Ovary (tissue), 9 donors: ENCODE results near the gene CFAP100. TPM values are rescaled to one million over a fixed set of nuclear protein-coding genes. Genes with fewer than 3 reads are reported as not detected.

Experiments
- DNase-seq, 5 donors: peaks; one replicate each; pipeline ENCODE4 v3.0.0-alpha.2; 2019 to 2020
- H3K27ac ChIP-seq, 2 donors: fragments of 200-600 bp; one replicate each; pipeline versions ENCODE4 v1.5.1 to v1.8.0; 2019 to 2022
- H3K27me3 ChIP-seq: fragments of 200-600 bp; one replicate; pipeline ENCODE4 v1.8.0; 2022
- H3K36me3 ChIP-seq: fragments of 200-600 bp; sonication (generic); one replicate; pipeline ENCODE4 v1.5.1; 2019
- H3K4me1 ChIP-seq: one replicate; pipeline ENCODE4 v1.8.1; 2013; ENCODE audit warnings: mild to moderate bottlenecking, moderate library complexity; ENCODE audit not compliant: insufficient read depth
- H3K4me3 ChIP-seq: fragments of 200-600 bp; sonication (generic); one replicate; pipeline ENCODE4 v1.5.1; 2017
- H3K9me3 ChIP-seq, 2 donors: fragments of 200-600 bp in 1 of 2; sonication (generic) in 1 of 2; one replicate each; pipeline versions ENCODE4 v1.5.1 to v1.8.1; 2013 to 2019; ENCODE audit warnings: mild to moderate bottlenecking in 1 of 2, moderate library complexity in 1 of 2
- CTCF ChIP-seq, 3 donors: fragments of 450-650 bp in 2 of 3; fragments of 200-600 bp in 1 of 3; IDR thresholded peaks; one replicate each; pipeline versions ENCODE4 v1.5.1 to v1.8.0; 2016 to 2022; ENCODE audit warnings: antibody characterized with exemption in 3 of 3, mild to moderate bottlenecking in 1 of 3
- EP300 ChIP-seq: sonication (generic); formaldehyde crosslinking; IDR thresholded peaks from one replicate; pipeline ENCODE4 v1.6.1; 2017; ENCODE audit warnings: antibody characterized with exemption
- POLR2A ChIP-seq: fragments of 450-650 bp; IDR thresholded peaks from one replicate; pipeline ENCODE4 v1.6.1; 2017; ENCODE audit warnings: antibody characterized with exemption, mild to moderate bottlenecking, moderate library complexity
- WGBS, 3 donors: extraction: QIAGEN DNeasy Blood & Tissue Kit in 1 of 3; methylation state at CpG; one replicate each; pipeline versions ENCODE4 v1.1.5 to v1.1.7; 2013 to 2017; 5-methylcytosine and 5-hydroxymethylcytosine counted together
- intact Hi-C, 4 donors: fragments of 100-400 bp; cut with DNase I; formaldehyde crosslinking; loops; one replicate each; pipeline versions ENCODE4 v1.11.0 to v1.15.1; 2022 to 2023
- polyA plus RNA-seq, 2 donors: library from polyadenylated mRNA; stranded (reverse); fragments of 200-250 nt in 1 of 2; fragments of 350-450 nt in 1 of 2; fragmentation: Illumina TruSeq in 1 of 2; extraction: RNeasy Lipid Tissue Mini Kit (QIAGEN cat#74804) in 1 of 2; gene quantifications; one replicate each; pipeline ENCODE4 v1.2.3, GENCODE V29; 2013 to 2014
- total RNA-seq, 7 donors: library from RNA; depleted of rRNA in 2 of 7; stranded (reverse); fragments of >200 nt in 2 of 7; fragmentation: NEBNext Ultra II Directional in 3 of 7; extraction: Animal tissue kit (Norgen Biotek cat#: 25700) in 3 of 7; gene quantifications; one replicate each; pipeline versions ENCODE4 v1.1.0 to v1.2.4, GENCODE V29; 2016 to 2023
- donor health status: DM: no; HTN: no; CAD: no; lungs with moderate emphysema.
- donor health status: DM: no; HTN: no; CAD: no.
- donor health status: Bipolar disorder and iron deficiency.
- donor health status: DM: yes; HTN: yes; CAD: no.
- donor health status: DM: no; HTN: no; CAD: no.
- donor health status: DM: yes; HTN: yes; CAD: no.

The CFAP100 gene
- total and polyA plus RNA-seq, 9 donors = 0.06 to 21.3 (median 1.6) TPM; not detected in 3

DNA sequence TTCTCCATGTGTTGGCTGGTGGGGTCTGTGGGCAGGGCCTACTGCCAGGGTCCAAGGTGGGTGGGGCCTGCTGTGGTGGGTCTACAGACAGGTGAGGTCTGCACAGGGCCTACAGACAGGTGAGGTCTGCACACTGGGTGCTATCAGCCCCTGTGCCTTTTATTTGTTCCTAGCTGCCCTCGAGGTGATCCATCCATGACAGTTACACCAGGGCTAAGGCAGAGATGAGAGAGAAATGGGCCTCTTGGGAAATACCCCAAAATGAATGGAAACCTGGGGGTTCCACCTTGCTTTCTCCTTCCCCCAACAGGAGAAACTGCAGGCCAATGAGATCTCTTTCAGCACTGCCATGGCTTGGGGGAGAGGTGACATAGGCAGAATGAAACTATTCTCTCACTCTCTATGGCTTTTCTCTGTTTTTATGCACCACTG is 36.4 kb downstream of the CFAP100 start:
- H3K36me3 ChIP-seq = no peaks in the 10 kb centered on the region
- intact Hi-C loops = no loop called here
- H3K27ac ChIP-seq = no peak overlapping the region
- no peak overlapping the region for H3K4me3 ChIP-seq
- no peaks in the 10 kb centered on the region for H3K9me3 ChIP-seq
- DNase-seq = no peak
- no peaks in the 10 kb centered on the region for H3K4me1 ChIP-seq
- 92 to 97% (median 95%) methylated on average over 1 of the region's 1 CpG for WGBS, 3 donors
- no peaks in the 10 kb centered on the region for H3K27me3 ChIP-seq
- no peak for TF ChIP-seq EP300
- TF ChIP-seq POLR2A = no peak
- TF ChIP-seq CTCF (IDR thresholded peaks at IDR 0.05) = no peak

DNA sequence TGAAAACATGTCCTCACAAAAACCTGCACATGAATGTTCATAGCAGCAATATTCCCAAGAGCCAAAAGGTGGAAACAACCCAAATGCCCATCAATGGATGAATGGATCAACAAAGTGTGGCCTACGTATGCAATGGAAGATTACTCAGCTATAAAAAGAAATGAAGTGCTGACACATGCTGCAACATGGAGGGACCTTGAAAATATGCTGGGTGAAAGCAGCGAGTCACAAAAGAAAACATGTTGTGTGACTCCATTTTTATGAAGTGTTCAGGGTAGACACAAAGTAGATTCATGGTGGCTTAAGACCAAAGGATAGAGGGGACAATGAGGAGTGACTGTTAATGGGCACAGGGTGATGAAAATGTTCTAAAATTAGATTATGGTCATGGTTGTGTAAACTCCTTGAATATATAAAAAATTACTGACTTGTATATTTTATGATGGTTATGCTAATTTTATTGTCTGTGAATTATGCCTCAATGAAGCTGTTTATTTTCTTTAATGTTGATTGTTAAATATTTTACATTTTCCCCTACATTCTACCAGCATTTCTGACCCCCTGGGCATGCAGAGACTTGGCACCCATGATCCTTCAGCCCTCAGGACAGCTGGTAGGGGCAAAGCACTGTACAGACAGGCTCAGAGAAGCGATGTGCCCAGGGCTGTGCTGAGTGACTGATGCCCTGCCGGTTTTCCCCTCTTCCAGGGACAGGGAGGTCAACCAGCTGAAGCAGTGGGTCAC is 37.8 kb downstream of the CFAP100 start:
- no peaks in the 10 kb centered on the region for H3K36me3 ChIP-seq
- TF ChIP-seq EP300 (no peak), CTCF (IDR thresholded peaks at IDR 0.05) (no peak), POLR2A (no peak)
- no peaks in the 10 kb centered on the region for H3K4me1 ChIP-seq
- no peak for DNase-seq
- H3K27ac ChIP-seq = no peak overlapping the region
- 83 to 87% (median 87%) methylated on average over 4 of the region's 4 CpGs for WGBS, 3 donors
- no peak overlapping the region for H3K4me3 ChIP-seq
- no peaks in the 10 kb centered on the region for H3K27me3 ChIP-seq
- H3K9me3 ChIP-seq = no peaks in the 10 kb centered on the region
- intact Hi-C loops = no loop called here

DNA sequence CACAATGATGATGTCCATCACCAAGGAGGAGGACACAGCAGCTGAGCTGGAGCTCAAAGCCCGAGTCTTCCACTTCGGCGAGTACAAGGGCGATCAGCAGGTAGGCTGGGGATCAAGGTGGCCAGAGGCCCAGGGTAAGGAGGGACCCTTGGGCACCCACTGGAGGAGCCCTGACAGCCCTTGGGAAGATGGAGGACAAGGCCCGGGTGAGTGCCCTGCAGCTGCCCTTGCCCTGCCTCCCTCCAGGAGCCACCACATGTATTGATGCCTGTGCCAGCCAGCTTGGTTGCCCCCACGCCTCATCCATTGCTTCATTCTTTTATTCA is 38.4 kb downstream of the CFAP100 start:
- Histone ChIP-seq H3K36me3 (no peaks in the 10 kb centered on the region), H3K4me3 (no peak overlapping the region), H3K4me1 (no peaks in the 10 kb centered on the region), H3K27me3 (no peaks in the 10 kb centered on the region), H3K27ac (no peak overlapping the region), H3K9me3 (no peaks in the 10 kb centered on the region)
- DNase-seq = peak in 1 of 5 donors; percentile 2
- WGBS, 3 donors = 93 to 95% (median 94%) methylated on average over 6 of the region's 6 CpGs
- TF ChIP-seq POLR2A (no peak), EP300 (no peak), CTCF (IDR thresholded peaks at IDR 0.05) (no peak)
- intact Hi-C loops = no loop called here

- no peaks in the 10 kb centered on the region for H3K9me3 ChIP-seq
- intact Hi-C loops = no loop called here
- no peak overlapping the region for H3K27ac ChIP-seq
- no peaks in the 10 kb centered on the region for H3K27me3 ChIP-seq
- TF ChIP-seq CTCF (IDR thresholded peaks at IDR 0.05) (no peak), EP300 (no peak), POLR2A (no peak)
- no peaks in the 10 kb centered on the region for H3K36me3 ChIP-seq
- peak in 1 of 5 donors; percentile 4 for DNase-seq
- WGBS, 3 donors = 83 to 97% (median 84%) methylated on average over 11 to 13 of the region's 13 CpGs
- no peaks in the 10 kb centered on the region for H3K4me1 ChIP-seq
- no peak overlapping the region for H3K4me3 ChIP-seq
Observed at GRCh38 chr3:126433496-126434263, 39.0 kb downstream of the CFAP100 start.
